GM18951 (cell line): ENCODE measurements around the gene MUCL3.
A peak's percentile ranks its signal among the peaks of the same experiment; 100 is the strongest.

Experiments used
- POLR2A ChIP-seq: IDR thresholded peaks from 4 replicates; pipeline ENCODE4 v1.6.1; 2011; ENCODE audit warnings: mild to moderate bottlenecking; ENCODE audit not compliant: insufficient read length, insufficient read depth; ENCODE audit errors: extremely low read depth
- in situ Hi-C: fragments of 300-500 bp; cut with MboI; formaldehyde crosslinking; loops from one replicate; pipeline ENCODE4 v1.12.0; 2022; ENCODE audit warnings: low sequenced_read_pairs, mixed read lengths, inconsistent platforms; ENCODE audit not compliant: unreplicated experiment

Gene MUCL3

DNA sequence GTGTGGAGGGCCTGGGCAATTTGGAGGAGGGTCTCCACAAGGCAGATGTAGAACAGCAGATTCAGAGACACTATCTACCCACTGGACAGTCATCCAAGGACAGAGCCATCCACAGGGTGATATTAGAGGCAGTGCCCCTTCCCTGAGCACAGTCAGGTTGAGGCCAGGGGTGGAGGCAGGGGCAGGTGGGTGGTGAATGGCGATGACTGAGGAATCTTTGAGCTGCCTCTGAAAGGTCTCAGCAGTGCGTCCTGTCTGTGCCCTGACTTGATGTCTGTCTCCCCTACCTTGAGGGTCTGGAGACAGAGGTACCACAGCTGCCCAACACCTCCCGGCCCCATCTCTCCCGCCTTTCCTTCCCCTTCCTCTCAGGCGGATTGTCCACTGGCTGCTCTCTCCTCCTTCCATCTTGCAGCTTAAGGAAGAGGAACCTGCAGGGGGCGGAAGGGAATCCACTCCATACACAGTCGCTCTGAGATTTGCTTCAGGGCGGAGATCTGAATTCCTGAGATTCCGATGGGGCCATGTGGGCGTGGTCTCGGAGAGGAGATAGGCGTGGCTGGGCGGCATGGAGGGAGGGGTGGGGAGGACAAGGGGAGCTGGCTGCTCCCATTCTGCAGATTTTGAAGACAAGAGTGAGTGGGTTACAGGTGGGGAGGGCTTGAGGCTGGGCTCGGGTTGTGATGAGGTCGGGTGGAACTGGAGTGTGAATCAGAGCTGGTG lies 1.7 kb downstream of the MUCL3 start:
- in situ Hi-C loops, result no loop called here

DNA sequence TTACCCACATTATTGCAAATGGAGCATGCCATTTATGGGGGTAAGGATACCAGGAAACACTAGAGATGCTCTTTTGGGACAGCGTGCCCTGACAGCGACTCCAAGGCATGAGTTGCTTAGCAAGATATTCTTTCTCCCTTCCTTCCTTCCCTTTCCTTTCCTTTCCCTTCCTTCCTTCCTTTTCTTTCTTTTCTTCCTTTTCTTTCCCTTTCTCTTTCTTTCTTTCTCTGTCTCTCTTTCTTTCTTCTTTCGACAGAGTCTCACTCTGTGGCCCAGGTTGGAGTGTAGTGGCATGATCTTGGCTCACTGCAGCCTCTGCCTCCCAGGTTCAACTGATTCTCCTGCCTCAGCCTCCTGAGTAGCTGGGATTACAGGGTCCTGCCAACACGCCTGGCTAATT lies 3.3 kb downstream of the MUCL3 start:
- in situ Hi-C loops, result no loop called here

More for the DNA sequence above, 1.7 kb downstream of the MUCL3 start:
- no peak for TF ChIP-seq POLR2A

DNA sequence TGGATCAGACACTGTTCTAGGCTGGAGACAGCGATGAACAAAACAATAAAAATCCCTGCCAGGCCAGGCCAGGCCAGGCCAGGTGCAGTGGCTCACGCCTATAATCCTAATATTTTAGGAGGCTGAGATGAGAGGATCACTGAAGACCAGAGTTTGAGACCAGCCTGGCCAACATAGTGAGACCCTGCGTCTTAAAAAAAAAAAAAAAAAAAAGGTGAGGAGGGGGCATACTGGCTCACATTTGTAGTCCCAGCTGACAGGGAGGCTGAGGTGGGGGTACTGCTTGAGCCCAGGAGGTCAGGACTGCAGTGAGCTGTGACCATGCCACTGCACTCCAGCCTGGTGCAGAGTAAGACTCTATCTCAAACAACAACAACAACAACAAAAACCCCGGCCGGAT lies 4.5 kb downstream of the MUCL3 start:
- in situ Hi-C loops, result no loop called here

More for the DNA sequence above, 3.3 kb downstream of the MUCL3 start:
- no peak for TF ChIP-seq POLR2A

DNA sequence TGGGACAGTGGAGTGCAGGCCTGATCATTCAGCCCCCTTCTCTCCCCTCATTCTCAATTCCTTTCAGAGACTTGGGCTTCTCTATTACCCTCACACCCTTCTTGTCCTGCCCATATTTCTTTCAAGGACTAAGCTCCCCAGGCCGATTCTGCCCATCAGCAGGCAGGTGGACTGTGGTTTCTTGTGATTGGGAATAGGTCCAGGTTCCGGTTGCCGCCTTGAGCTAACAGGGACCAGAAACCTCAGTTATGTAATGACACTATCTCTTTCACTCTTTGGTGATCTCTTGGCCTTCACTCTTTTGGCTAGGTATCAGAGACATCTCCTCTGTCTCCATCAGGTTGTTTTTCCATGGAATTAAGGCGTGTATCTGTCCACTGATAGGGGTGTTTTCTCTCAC lies 6.5 kb downstream of the MUCL3 start:
- in situ Hi-C loops, result no loop called here
- TF ChIP-seq POLR2A, result no peak

More for the DNA sequence above, 4.5 kb downstream of the MUCL3 start:
- no peak for TF ChIP-seq POLR2A

DNA sequence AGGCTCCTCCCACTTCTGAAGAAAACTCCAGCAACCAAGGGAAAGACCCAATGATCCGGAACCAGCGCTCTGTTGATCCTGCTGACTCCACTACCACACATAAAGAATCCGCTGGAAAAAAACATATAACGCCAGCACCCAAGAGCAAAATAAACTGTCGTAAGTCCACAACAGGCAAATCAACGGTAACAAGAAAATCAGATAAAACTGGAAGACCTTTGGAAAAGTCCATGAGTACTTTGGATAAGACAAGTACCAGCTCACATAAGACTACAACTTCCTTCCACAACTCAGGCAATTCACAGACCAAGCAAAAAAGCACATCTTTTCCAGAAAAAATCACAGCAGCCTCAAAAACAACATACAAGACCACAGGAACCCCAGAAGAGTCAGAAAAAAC lies 8.0 kb downstream of the MUCL3 start:
- in situ Hi-C loops, result no loop called here
- no peak for TF ChIP-seq POLR2A

DNA sequence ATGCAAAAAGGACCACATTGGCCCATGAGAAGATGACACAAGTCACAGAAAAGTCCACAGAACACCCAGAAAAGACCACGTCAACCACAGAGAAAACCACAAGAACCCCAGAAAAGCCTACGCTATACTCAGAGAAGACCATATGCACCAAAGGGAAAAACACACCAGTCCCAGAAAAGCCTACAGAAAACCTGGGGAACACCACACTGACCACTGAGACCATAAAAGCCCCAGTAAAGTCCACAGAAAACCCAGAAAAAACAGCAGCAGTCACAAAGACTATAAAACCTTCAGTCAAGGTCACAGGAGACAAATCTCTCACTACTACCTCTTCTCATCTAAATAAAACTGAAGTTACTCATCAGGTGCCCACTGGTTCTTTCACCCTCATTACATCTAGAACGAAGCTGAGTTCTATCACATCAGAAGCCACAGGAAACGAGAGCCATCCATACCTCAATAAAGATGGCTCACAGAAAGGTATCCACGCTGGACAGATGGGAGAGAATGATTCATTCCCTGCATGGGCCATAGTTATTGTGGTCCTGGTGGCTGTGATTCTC lies 11.2 kb downstream of the MUCL3 start:
- in situ Hi-C loops, result no loop called here
- no peak for TF ChIP-seq POLR2A

DNA sequence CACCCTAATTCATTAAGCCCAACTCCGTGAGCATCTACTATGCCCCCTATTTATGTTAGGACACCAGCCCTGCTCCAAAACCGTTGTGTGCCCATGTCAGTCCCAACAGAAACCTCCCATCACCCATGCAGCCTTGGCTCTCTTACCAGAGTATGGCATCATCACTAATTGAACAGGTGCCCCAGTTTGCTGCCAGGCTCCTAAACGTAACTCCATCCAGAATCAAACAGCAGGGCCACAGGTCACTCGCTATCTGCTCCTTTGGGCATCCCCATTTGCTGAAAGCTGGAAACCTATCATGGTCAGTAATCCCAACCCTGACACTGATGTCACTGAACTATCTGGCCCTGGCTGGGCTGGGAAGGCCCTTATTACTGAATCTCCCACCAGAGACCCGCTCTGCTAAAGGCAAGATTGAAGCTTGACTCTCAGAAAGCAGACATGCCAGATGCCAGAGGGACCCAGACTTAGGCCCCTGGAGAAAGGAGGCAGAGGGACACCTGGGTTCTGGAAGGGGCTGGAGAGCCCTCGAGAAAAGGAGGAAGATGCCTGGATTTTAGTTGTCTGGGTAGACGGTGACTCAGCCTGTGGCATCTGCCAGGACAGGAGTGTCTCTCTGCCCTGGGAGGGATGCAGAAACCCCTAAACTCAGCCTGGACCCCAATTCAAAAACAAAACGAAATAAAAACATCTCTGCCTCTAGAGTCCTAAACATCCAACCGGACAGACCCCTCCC lies 14.0 kb downstream of the MUCL3 start:
- TF ChIP-seq POLR2A, result no peak
- in situ Hi-C loops, result no loop called here

DNA sequence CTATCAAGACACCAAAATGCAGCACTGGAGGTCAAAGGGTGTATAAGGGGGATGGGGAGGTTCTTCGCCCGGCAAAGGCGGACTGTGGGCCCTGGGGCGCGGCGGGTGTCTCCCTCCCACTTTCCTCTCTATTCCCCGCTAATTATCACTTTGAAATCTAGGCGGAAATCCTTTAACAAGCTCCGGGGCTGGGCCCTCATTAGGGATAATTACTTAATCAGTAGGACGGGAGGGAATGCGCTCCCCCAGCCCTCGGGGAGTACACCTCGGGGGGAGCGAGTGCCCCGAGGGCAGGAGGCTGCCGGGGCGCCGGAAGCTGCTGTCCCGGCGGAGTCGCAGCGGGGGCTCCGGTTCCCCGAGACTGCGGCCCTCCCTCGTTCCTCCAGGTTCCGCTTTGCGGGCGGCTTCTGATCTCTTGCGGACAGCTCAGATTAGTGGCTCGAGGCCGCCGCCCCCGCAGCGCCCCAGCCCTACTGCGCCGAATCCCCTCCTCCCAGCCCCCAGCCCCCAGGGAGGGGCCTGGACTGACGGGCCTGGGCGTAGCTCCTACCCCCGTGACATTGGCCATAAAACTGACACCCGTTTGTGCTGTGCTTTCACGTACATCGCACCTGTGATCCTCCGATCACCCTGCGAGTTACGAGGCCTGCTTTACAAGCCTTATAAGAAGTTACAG lies 14.7 kb downstream of the MUCL3 start:
- in situ Hi-C loops, result no loop called here
- TF ChIP-seq POLR2A, result peak; percentile 69

DNA sequence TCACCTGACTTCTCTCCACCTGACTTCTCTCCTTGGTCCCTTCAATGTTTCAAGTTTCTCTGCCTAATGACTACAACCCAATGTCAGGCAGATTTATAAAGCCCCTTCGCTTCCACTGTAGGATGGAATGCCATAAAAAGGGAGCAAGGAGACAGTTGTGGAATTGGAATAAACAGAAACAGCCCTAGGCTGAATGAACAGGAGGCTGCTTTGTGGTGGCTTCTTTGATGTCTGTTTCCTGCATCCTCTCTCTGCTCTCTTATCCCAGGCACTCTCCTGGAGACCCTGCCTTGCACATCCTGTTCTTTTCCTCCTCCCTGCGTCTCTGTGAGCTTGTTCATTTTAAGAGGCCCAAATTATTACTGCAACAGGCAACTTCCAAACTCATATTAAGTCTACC lies 16.9 kb downstream of the MUCL3 start:
- in situ Hi-C loops, result no loop called here
- TF ChIP-seq POLR2A, result no peak

DNA sequence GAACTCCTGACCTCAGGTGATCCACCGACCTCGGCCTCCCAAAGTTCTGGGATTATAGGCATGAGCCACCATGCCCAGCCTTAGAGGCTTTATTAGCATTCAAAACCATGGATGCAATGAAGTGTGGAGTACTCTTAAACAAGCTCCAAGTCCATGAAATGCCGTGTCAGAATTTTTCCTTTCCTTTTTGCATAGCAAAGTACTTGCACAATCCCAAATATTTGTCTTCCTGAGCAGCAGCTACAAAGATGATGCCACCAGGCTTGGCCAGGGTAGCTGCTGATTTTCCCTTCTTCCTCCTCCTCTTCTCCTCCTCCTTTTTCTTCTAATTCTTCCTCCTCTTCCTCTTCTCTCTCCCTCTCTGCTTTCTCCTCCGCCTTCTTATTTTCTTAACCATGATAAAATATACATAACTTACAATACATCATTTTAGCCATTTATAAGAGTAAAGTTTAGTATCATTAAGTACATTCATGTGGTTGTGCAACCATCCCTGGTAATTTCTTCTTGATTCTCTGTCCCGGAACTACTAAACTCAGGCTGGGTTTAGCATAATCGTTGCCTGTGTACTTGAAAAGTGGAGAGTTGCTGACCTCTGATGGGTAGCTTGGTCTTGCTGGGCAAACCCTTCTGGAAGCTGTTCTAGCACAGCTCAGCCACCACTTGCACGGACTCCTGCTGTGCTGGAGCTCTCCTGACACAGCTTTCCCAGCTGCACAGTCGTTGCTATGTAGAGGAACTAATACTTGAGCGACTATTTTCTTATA lies 20.3 kb downstream of the MUCL3 start:
- TF ChIP-seq POLR2A, result no peak
- in situ Hi-C loops, result no loop called here

DNA sequence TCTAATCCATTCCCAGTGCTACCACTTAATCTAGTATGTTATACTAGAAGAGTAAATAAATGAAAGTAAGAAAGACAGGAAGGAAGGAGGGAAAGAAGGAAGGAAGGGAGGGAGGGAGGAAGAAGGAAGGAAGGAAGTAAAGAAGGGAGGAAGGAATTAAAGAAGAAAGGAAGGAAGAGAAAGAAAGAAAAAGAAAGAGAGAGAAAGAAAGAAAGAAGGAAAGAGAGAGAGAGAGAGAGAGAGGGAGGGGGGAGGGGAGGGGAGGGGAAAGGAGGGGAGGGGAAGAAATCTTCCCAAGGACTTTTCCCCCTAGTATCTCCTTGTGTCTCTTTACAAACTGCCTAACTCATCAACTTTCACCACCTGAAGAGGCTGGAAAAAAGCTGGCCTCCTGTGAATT lies 21.9 kb downstream of the MUCL3 start:
- no peak for TF ChIP-seq POLR2A
- in situ Hi-C loops, result no loop called here

DNA sequence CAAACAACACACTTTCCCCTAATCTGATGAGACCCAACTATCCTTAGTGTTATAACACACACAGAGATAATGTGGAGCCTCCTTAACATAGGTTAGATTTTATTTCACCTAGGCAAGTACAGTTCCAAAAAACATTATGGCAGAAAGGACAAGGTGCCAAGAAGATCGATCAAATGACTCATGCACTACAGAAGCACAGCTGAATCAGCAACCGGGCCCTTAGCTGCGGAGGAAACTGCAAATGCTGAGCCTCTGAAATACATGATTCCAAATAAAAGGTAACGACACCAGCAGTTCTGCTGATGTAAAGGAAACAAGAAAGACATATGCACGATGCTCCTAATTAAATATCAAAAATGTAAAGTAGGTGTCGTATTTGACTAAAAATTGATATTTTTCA lies 22.9 kb downstream of the MUCL3 start:
- in situ Hi-C loops, result no loop called here
- TF ChIP-seq POLR2A, result no peak

DNA sequence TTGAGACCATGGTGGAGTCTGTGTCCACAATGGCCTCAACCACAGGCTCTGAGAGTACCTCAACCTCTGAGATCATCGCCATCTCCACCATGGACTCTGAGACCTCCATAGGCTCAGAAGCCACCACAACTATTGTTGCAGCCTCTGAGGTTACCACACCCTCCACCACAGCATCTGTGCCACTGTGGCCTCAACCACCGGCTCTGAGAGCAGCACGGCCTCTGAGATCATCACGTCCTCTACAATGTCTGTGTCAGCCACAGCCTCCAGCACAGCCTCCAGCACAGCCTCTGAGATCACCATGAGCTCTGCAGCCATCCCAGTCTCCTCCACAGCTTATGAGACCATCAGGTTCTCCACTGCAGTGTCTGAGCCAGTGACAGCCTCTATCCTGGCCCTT lies 23.3 kb downstream of the MUCL3 start:
- no peak for TF ChIP-seq POLR2A
- in situ Hi-C loops, result no loop called here

DNA sequence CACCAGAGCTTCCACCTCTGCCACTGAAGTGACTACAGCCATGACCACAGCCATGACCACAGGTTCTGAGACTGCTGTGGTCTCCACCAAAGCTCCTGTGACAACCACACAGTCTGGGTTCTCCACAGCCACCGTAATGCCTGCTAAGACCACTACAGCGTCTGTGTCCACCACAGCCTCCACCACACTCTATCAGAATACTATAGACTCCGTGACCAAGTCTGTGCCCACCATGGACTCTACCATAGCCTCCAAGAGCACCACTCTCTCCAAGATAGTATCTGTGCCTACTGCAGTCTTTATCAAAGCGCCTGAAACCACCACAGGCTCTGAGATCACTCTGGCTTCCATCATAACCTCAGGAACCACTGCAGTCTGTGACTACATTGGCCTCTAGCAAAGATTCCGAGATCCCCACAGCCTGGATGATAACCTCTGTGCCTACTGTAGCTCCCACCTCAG lies 24.4 kb downstream of the MUCL3 start:
- in situ Hi-C loops, result no loop called here
- no peak for TF ChIP-seq POLR2A
